Measurements from ENCODE around the gene KRTAP2-2.

Gene KRTAP2-2

GRCh38 chr17:41019415-41019814 lies 35.6 kb downstream of the KRTAP2-2 start:
- no peak for DNase-seq

GRCh38 chr17:41018541-41018940 lies 36.5 kb downstream of the KRTAP2-2 start:
- DNase-seq: no peak

DNA sequence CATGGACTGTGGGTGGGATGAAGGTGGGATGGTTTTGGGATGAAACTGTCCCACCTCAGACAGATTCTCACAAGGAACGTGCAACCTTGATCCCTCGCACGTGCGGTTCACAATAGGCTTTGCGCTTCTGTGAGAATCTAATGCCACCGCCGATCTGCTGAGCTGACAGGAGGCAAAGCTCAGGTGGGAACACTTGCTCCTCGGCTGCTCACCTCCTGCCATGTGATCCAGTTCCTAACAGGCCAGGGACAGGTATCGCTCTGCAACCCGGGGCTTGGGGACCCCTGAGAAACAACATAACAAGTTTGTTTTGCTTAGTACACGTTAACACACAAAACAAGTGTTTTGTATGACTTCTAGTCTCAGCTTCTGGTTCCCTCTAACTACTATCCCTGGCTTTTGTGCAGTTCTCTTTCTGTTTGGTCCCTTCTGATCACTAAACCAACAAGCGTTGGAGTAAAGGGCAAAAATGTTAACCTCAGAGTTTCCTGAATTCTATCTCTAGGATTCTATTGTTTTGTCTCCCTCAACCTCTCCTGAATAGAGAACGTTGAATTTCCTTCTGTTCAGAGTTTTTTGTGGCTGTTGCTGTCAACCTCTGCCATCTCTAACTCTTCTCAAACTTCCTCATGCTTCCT lies 38.3 kb downstream of the KRTAP2-2 start:
- no peak for DNase-seq

GRCh38 chr17:41015454-41015853 lies 39.6 kb downstream of the KRTAP2-2 start:
- DNase-seq: no peak

GRCh38 chr17:41013606-41014005 lies 41.4 kb downstream of the KRTAP2-2 start:
- DNase-seq: no peak

DNA sequence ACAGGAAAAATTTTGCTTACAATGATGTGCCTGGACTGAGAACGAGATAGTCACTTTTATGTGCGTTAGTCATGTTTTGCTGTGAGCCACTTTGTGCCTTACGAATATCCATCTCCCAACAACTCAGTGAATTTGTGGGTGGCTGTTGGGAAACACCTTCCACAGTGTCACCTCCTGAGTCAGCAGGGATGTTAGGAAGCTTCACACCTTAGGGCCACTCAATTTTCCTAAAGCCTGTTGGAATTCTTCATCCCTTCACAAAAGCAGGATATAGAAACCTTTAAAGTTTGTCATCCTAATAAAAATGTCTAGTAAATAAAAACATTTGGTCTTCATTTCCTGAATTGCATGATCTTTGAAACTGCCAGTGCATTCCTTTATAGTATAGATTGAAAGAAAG lies 41.8 kb downstream of the KRTAP2-2 start:
- no peak for DNase-seq

- no peak for DNase-seq
Measured at GRCh38 chr17:41012326-41013120, 42.5 kb downstream of the KRTAP2-2 start.

DNA sequence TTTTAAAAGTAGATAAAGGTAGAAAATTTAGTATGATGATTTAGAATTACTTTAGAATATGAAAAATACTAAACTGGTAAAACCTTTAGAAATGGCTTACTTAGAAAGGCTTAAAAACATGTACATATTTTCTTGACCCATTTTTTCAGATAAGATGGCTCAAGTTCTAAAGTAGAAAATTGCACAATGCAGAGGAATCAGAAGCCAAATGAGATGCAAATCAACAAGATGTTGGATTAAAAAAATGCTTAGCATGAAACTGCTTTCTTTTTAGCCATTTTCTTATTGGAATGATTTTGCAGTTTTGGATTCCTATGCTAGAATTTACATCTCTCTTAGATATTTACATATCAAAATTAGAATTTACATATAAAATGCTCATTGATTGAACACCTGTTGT lies 44.6 kb downstream of the KRTAP2-2 start:
- no peak for DNase-seq

DNA sequence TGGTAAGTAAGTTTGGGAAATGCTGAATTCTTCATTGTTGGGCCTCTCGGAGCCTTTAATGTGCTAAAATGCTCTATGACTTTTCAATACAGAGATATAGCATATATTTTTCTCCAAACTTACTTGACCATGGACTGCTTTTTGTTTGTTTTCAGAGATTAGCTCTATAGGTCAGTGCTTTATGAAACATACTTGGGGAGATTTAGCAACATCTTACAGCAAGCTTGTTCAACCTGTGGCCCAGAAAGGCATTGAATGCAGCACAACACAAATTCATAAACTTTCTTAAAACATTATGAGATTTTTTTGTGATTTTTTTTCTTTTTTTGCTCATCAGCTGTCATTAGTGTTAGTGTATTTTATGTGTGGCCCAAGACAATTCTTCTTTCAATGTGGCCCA lies 45.1 kb downstream of the KRTAP2-2 start:
- no peak for DNase-seq

- no peak for DNase-seq
Measured at GRCh38 chr17:41009301-41009760, 45.7 kb downstream of the KRTAP2-2 start.

GRCh38 chr17:41008811-41009210 lies 46.2 kb downstream of the KRTAP2-2 start, which contains the start of gene KRTAP3-1:
KRTAP3-1 (minus strand) TSS chr17:41009128; CDS start chr17:41009074, 54 bp downstream.
- DNase-seq: no peak
